Stimulated activated CD4-positive, alpha-beta T cell treated with anti-CD3 and anti-CD28 coated beads, TNF-alpha, amount 100 ng/mL, for 48 hours (primary cell): ENCODE measurements around the gene DCDC1.
A peak's percentile ranks its signal among the peaks of the same experiment; 100 is the strongest.

Experiments used
- DNase-seq, 3 donors: peaks; one replicate each; pipeline ENCODE4 v3.0.0-alpha.2; 2020; ENCODE audit warnings: low read depth in 3 of 3

Gene DCDC1

DNA sequence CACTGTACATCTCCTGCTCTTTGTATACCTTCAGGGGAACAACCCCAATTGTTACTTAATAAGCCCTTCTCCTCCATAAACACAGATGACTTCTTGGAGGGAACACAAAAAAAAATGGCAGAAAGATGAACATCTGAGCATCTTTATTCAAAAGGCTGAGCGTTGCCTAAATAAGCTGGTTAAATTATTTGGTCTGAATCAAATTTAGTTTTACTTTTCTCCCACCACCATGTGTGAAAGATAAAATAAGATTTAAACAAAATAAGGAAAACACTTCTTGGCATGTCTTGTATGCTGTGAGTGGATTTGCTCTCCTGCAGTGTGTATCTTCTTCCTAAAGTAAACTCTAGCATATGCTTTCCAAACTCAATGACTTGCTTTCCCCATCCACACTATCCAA is 137.9 kb downstream of the DCDC1 start:
- no peak for DNase-seq

DNA sequence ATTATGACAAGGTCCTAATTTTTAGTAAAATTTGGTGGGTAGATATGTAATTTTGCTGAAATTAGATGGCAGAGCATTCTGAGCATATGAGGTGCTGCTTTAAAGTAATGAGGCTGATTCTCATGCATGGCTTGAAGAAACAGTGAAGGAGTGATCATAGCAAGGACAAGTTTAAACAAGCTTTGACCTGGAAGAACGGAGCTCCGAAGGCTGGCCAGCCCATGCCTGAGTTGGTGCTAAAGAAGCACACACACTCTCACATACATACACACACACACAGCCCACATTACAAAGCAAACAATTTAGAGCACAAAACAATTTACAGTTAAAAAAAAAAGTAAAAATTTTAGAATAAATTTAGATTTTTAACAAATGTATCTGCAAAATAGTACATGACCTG is 150.7 kb downstream of the DCDC1 start:
- DNase-seq = no peak

DNA sequence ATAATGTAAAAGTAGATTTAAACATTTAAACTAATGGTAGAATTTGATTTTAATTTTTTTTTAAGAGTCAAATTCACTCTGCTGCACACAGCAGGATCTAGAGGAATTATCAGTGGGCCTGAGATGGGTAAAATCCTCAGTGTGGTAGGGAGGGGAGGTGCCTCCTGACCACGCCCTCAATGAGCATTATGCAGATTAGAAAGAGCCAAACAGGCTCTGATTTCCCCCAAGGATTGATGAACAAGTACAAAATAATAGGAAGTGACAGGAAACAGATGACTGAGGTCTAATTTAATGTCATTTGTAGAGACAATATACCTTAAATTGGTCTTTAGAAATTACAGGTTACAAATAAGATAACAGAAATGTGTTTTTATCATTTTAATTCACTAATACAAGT is 155.2 kb downstream of the DCDC1 start:
- no peak for DNase-seq

- DNase-seq = no peak
Measured at GRCh38 chr11:31199378-31199777, 170.2 kb downstream of the DCDC1 start.

- no peak for DNase-seq
Measured at GRCh38 chr11:31173926-31174680, 195.4 kb downstream of the DCDC1 start.

DNA sequence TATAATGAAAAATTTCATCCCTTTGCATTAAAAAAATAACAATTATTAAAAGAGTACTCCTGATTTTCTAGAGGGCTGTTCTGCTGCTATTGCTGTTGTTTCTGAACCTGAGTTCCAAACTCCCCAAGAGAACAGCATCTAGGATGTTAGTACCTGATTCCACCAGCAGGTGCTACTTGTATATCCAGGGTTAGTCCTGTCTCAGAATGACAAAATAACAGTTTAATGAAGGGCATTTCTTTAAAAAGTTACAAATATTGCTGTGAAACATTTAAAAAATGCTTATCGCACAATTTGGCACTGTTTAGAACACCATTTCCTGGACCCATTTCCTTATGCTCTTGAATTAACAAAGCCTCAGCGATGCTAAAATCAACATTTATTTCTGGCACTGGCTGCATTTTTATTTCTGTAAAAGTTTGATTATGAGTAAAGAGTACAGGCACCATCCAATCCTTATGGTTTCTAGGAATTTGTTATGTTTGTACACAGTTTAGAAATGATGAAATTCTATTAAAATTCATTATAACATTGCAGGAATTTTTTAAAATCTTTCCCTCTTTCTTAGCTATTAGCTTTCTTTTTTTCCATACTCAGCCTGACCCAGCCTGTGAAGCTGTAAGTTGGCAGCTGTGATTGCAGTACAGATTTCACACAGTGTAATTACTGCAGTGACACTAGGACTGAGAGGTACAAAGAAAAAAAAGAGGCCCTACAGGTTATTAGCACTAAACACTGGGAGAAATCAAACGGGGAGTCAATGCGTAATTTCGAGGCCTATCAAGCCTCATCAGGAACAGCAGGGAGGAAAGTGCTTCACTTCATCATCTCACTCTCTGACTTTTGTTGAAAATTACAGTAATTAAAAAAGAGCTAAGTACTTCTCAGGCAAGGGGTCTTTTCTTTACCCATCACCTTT is 208.8 kb downstream of the DCDC1 start:
- DNase-seq = no peak

GRCh38 chr11:31150841-31151240 is 218.7 kb downstream of the DCDC1 start:
- no peak for DNase-seq

DNA sequence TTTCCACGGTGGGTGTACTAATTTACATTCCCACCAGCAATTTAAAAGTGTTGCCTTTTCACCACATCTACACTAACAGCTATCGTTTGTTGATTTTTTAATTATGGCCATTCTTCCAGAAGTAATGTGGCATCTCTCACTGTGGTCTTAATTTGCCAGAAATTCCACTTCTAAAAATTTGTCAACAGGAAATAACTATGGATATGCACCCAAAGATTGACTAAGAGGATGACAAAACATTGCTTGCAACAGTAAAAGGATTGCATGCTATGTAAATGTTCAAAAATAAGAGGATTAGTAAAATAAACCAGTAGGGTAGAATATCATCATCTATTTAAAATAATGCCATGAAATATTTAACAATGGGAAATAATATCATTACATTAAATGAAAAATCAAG is 219.5 kb downstream of the DCDC1 start:
- no peak for DNase-seq

DNA sequence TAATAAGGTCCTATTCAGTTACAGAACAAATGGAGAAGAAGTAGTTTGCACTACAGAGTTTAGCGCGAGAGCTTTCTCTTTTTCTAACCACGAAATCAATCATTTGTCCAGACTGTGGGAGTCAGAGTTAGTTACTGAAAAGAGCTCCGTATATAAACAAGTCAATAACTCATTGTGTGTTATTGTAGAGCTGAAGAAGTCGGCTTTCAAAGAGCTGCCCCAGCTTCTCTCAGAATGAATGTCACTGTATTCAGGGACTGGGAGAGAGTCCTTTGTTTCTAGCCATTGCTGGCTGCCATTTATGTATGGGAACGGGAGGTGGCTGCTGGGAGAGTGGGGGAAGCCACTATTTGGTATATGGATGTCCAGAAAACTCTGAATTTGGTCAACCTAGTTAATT is 227.8 kb downstream of the DCDC1 start:
- no peak for DNase-seq

DNA sequence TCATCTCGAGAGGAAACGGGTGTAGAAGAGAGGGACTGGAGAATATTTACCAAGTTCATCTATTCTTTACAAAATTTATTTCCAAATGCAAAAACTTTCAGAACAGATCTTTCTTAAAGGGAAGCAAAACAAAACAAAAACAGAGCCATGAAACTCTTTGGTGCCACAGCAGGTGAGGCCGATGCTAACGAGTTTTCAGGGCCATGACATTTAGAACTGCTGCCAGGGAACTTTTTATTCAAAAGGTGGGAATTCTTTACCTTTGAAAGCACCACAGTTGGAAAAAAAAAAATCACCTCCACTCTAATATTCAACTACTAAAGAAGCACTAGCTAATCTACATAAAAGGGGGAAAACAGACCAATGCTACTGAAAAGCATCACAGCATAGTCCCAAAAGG is 230.1 kb downstream of the DCDC1 start:
- no peak for DNase-seq

DNA sequence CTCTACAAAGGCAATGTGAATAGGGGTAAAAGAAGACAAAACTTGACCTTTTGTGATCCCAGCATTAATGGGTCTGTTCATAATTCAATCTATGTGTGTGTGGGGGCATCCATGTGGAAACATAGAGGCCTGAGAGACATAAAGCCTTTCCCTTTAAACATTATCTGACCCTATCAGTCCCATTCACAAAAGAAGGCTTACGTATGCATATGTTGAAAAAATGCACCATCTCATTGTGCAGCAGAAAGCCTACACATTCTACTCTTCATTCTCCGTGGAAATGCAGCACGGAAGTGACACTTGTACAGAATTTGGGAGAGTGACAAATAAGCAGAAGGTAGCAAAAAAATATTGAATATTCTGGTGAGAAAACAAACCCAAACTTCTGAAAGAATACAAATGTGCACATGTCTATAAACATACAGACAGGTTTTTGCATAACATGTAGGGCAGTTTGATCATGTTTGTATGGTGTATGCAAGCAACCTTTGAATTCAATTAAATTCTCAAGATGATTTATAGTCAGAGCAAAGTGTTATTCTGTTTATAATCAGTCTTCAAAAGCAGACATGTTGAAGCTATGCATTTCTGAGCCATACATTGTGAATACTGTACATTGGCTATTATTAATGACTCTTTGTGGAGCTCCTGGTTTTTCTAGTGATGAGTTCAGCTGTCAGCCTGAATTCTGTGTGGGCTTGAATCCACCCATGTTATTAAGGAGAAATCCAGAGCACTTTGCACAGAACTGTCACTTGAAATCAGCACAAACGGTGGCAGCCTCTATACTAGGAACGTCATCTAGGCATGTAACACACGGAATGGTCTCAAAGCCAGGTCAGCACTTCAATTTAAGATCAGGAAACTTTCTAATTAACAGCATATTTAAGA is 236.8 kb downstream of the DCDC1 start:
- DNase-seq = no peak

- no peak for DNase-seq
Measured at GRCh38 chr11:31131760-31132159, 237.8 kb downstream of the DCDC1 start.

DNA sequence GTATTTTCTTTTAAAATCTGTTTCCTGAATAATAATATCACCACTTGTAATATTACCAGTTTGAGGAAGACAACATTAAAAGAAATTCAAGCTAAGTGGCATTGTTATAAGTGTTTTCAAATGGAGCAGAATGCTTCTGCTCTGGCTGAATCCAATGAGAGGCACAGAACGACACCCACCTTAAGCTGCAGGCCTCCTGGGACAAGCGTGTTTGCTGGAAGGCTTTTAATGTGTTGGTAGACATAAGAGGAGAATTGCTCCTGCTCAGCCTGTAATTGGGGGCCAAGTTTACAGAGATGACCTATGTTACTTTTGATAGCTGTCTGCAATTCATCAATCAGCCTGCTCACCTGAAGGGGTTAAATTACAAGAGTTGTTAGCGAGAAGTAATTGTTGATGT is 242.2 kb downstream of the DCDC1 start:
- no peak for DNase-seq

DNA sequence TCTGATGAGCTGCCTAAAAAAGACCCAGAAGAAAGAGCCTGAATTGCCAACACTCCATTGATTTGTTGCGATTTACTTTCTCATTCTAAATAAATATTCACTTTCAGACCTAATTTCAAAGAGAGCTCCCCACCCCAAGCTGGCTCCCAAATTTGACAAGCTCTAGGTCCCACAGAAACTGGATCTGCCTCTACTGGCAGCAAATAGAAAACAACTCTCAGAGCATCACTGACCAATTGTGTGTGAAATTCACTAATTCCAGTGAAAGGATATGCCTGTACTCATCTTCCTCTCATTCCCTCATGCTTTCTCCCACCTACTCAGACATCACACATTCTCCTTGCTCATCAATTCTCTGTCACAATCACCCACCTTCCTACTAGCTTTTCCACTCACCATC is 249.1 kb downstream of the DCDC1 start:
- DNase-seq = no peak

GRCh38 chr11:31118566-31118965 is 251.0 kb downstream of the DCDC1 start:
- no peak for DNase-seq

- no peak for DNase-seq
Measured at GRCh38 chr11:31117038-31117437, 252.5 kb downstream of the DCDC1 start.

DNA sequence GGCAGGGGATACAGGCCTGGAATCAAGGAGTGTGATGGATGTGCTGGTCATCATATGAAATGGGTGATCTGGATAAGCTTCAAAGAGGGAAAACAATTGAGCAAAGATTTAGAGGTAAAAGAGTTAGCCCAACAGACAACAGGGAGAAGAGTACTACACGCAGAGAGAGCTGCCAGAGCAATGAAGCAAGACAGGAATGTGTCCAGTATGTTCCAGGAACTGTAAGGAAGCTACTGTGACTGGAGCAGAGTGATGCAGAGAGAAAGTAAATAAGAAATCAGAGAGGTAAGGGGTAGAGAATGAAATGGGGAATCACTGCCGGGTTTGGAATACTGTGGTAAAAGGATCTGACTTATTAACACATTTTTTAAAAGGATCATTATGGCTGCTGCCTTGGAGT is 255.1 kb downstream of the DCDC1 start:
- DNase-seq = no peak

DNA sequence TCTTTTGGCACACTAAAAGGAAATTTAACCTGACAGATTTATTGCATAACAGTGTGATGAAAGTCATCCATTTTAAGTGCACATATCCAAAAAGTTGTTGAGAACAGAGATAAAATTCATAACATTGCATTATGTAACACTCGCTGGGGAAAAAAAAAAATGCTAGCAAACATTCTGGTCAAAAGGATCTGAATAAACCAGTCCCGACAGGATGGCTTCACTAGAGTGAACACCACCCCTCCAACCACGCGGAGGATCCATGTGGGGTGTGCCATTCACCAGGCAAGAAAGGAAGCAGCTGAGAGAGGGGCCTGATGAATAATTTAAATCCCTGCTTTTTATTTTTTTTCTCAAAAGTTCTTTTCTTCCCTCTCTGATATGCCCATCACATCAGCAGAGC is 258.7 kb downstream of the DCDC1 start:
- DNase-seq = no peak

- DNase-seq = no peak
Measured at GRCh38 chr11:31109446-31109845, 260.1 kb downstream of the DCDC1 start.

- no peak for DNase-seq
Measured at GRCh38 chr11:31107649-31108048, 261.9 kb downstream of the DCDC1 start.

- DNase-seq = peak; percentile 7 to 11 (median 9)
Measured at GRCh38 chr11:31106968-31107576, 262.5 kb downstream of the DCDC1 start.

DNA sequence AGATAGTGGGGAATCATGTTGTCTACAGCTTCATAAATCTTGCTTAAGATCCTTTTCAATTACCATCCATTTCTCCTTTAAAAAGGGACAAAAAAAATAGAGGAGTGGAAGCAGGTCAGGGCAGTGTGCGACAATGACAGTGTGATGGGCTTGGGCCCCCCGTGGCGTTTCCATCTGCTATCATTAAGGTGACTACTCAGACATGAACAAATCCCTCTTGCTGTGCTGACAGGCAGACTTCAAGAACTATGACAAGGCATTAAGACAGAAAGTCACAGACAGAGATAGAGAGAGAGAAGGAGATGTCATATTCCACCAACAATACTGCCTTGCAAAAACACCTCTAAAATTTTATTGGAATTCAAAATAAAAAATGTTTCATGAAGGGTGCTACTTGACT is 263.2 kb downstream of the DCDC1 start:
- DNase-seq = no peak
